Prostate gland (tissue), 2 donors: ENCODE data around the gene PDLIM3. TPM values are rescaled to one million over a fixed set of nuclear protein-coding genes. Genes with fewer than 3 reads are reported as not detected.

Experiments used
- DNase-seq: peaks from one replicate; pipeline ENCODE4 v3.0.0-alpha.2; 2019; ENCODE audit warnings: low spot score
- H3K27ac ChIP-seq, 2 donors: fragments of 200-600 bp; sonication (generic); 2 replicates each; pipeline ENCODE4 v1.5.1; 2017 to 2019
- H3K27me3 ChIP-seq: fragments of 200-600 bp; sonication (generic); replicated peaks from 2 replicates; pipeline ENCODE4 v1.5.1; 2019; ENCODE audit not compliant: insufficient read depth
- H3K36me3 ChIP-seq, 2 donors: fragments of 200-600 bp; sonication (generic); 1 replicate in 1 of 2; 2 replicates in 1 of 2; pipeline versions ENCODE4 v1.5.1 to v1.8.1; 2017 to 2019
- H3K4me1 ChIP-seq: fragments of 200-600 bp; sonication (generic); replicated peaks from 2 replicates; pipeline ENCODE4 v1.5.1; 2019
- H3K4me3 ChIP-seq, 2 donors: fragments of 200-600 bp; sonication (generic); 2 replicates each; pipeline ENCODE4 v1.5.1; 2017 to 2019
- H3K9me3 ChIP-seq: fragments of 200-600 bp; sonication (generic); 2 replicates; pipeline ENCODE4 v1.5.1; 2017
- POLR2A ChIP-seq: fragments of 450-650 bp; IDR thresholded peaks from one replicate; pipeline ENCODE4 v1.6.1; 2016; ENCODE audit warnings: antibody characterized with exemption, mild to moderate bottlenecking
- POLR2AphosphoS5 ChIP-seq: sonication (generic); formaldehyde crosslinking; IDR thresholded peaks from one replicate; pipeline ENCODE4 v1.6.1; 2017; ENCODE audit warnings: antibody characterized with exemption
- WGBS: methylation state at CpG from one replicate; pipeline ENCODE4 v1.1.5; 2018; 5-methylcytosine and 5-hydroxymethylcytosine counted together
- intact Hi-C: fragments of 100-400 bp; cut with DNase I; formaldehyde crosslinking; loops from one replicate; pipeline ENCODE4 v1.14.2; 2022
- total RNA-seq, 2 donors: library from RNA; depleted of rRNA; stranded (reverse); fragments of >200 nt; gene quantifications; one replicate each; pipeline ENCODE4 v1.1.0, GENCODE V29; 2016
- TF ChIP-seq, protein P1 (sequence below), 4 experiments: fragments of 200-600 bp in 2 of 4; fragments of 450-650 bp in 2 of 4; sonication (generic) in 2 of 4; IDR thresholded peaks; 1 replicate in 3 of 4; 2 replicates in 1 of 4; pipeline ENCODE4 v1.5.1; 2016 to 2019; ENCODE audit warnings: antibody characterized with exemption in 4 of 4, mild to moderate bottlenecking in 2 of 4, moderate library complexity in 2 of 4

PDLIM3 gene
- 100 to 1,000 TPM in 1 of 2 donors, 10 to 100 TPM in 1; 78.7 to 139 TPM for total RNA-seq

DNA sequence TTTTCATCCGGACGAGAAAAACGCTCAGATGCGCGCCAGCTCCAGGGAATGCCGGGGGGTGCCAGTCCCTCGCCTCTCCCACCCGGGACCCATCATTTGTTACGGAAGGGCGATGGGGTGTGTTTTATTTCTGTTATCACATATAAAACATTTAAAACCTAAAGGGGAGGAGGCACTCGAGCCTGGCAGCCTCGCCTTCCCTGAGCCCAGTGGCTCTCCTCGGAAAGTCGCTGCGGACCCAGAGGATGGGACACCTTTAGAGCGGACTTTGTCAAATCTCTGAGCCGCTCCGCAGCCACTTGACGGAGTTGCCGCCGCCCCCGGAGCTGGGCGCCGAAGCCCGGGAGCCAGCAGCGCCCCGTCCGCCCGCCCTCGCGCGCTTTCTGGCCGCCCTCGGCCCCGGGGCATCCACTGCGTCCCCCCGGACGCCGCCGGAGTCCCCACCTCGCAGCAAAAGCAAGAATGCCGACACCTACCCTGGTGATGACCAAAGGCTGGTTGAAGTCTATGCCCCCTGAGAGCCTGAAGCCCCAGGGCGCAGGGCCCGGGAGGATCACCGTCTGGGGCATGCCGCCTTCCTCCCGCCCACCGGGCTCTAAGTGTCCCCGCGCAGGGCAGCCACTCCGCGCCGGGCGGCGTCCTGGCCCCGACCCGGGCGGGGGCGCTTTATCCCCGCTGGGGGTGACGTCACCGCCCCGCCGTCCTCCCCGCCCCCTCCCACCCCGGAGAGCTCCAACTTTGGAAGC, at the start of gene PDLIM3:
Gene PDLIM3 (minus strand): TSS at position 642 of the 746 bp plus-strand sequence. CDS start 73 bp downstream, at position 569.
- Histone ChIP-seq H3K4me1 (no peaks in the 10 kb centered on the region), H3K9me3 (no peaks in the 10 kb centered on the region), H3K27ac (peak within 1 kb of the TSS; percentile 81 to 88), H3K27me3 (no peaks in the 10 kb centered on the region), H3K4me3 (peak within 1 kb of the TSS; percentile 57 to 80), H3K36me3 (no peaks in the 10 kb centered on the region)
- intact Hi-C loops: loop anchor here (5.0 kb wide), 2 partner anchors 32 to 57 kb away; no protein-coding TSS in a partner anchor
- WGBS: under 1% methylated on average over 55 of the region's 66 CpGs
- TF ChIP-seq, protein P1, sequence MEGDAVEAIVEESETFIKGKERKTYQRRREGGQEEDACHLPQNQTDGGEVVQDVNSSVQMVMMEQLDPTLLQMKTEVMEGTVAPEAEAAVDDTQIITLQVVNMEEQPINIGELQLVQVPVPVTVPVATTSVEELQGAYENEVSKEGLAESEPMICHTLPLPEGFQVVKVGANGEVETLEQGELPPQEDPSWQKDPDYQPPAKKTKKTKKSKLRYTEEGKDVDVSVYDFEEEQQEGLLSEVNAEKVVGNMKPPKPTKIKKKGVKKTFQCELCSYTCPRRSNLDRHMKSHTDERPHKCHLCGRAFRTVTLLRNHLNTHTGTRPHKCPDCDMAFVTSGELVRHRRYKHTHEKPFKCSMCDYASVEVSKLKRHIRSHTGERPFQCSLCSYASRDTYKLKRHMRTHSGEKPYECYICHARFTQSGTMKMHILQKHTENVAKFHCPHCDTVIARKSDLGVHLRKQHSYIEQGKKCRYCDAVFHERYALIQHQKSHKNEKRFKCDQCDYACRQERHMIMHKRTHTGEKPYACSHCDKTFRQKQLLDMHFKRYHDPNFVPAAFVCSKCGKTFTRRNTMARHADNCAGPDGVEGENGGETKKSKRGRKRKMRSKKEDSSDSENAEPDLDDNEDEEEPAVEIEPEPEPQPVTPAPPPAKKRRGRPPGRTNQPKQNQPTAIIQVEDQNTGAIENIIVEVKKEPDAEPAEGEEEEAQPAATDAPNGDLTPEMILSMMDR (IDR thresholded peaks at IDR 0.05): no peak
- TF ChIP-seq POLR2A (peak; percentile 51), POLR2AphosphoS5 (peak; percentile 61)
- DNase-seq: no peak

GRCh38 chr4:185583813-185584212, 48.5 kb upstream of the PDLIM3 start:
- Histone ChIP-seq H3K4me3 (no peak overlapping the region), H3K27ac (no peak overlapping the region), H3K27me3 (no peaks in the 10 kb centered on the region), H3K4me1 (no peaks in the 10 kb centered on the region), H3K36me3 (no peaks in the 10 kb centered on the region), H3K9me3 (no peaks in the 10 kb centered on the region)
- 96% methylated on average over 1 of the region's 1 CpG for WGBS
- no peak for DNase-seq
- TF ChIP-seq POLR2A: no peak
- no peak for TF ChIP-seq POLR2AphosphoS5
- TF ChIP-seq, protein P1 (IDR thresholded peaks at IDR 0.05): no peak
- intact Hi-C loops: no loop called here

- H3K27ac ChIP-seq: no peak overlapping the region
- intact Hi-C loops: no loop called here
- H3K9me3 ChIP-seq: no peaks in the 10 kb centered on the region
- no peaks in the 10 kb centered on the region for H3K36me3 ChIP-seq
- H3K27me3 ChIP-seq: no peaks in the 10 kb centered on the region
- TF ChIP-seq, protein P1 (IDR thresholded peaks at IDR 0.05): no peak
- TF ChIP-seq POLR2A (no peak), POLR2AphosphoS5 (no peak)
- DNase-seq: no peak
- H3K4me1 ChIP-seq: no peaks in the 10 kb centered on the region
- 81% methylated on average over 7 of the region's 7 CpGs for WGBS
- H3K4me3 ChIP-seq: no peak overlapping the region
These were observed 47.5 kb upstream of the PDLIM3 start for GRCh38 chr4:185582651-185583400.

GRCh38 chr4:185580699-185581098, 45.4 kb upstream of the PDLIM3 start:
- H3K36me3 ChIP-seq: no peaks in the 10 kb centered on the region
- intact Hi-C loops: no loop called here
- no peak overlapping the region for H3K4me3 ChIP-seq
- no peaks in the 10 kb centered on the region for H3K9me3 ChIP-seq
- no peak overlapping the region for H3K27ac ChIP-seq
- H3K27me3 ChIP-seq: no peaks in the 10 kb centered on the region
- no peak for TF ChIP-seq POLR2AphosphoS5
- TF ChIP-seq, protein P1 (IDR thresholded peaks at IDR 0.05): no peak
- TF ChIP-seq POLR2A: no peak
- no peaks in the 10 kb centered on the region for H3K4me1 ChIP-seq
- WGBS: 93% methylated on average over 12 of the region's 12 CpGs
- no peak for DNase-seq
